ENCODE data around the gene OR8B12. TPM values are rescaled to one million over a fixed set of nuclear protein-coding genes. Genes with fewer than 3 reads are reported as not detected.

The OR8B12 gene
- not detected in 5 replicates for total RNA-seq (2022; extraction: Qiagen RNA extraction; ENCODE audit: low read depth)

GRCh38 chr11:124543554-124543953 lies at the start of gene OR8B12:
Gene OR8B12 (minus strand): TSS chr11:124543654. CDS start chr11:124543654, 0 bp downstream.

GRCh38 chr11:124569697-124570096 lies 26.2 kb upstream of the OR8B12 start, which contains the start of gene OR8A1:
Gene OR8A1 (plus strand): TSS chr11:124569997. CDS start chr11:124570120, 123 bp downstream.

Other genes with a start within 250 kb of the OR8B12 start
- gene OR8D1, start 229.7 kb downstream of the OR8B12 start, total RNA-seq (2022; extraction: Qiagen RNA extraction; ENCODE audit: low read depth): not detected in 5 replicates
- not detected in 5 replicates for gene OR8D2, start 223.5 kb downstream of the OR8B12 start, total RNA-seq (2022; extraction: Qiagen RNA extraction; ENCODE audit: low read depth)
- gene OR8B2, start 159.2 kb downstream of the OR8B12 start, total RNA-seq (2022; extraction: Qiagen RNA extraction; ENCODE audit: low read depth): not detected in 5 replicates
- not detected in 5 replicates for gene OR8B3, start 144.6 kb downstream of the OR8B12 start, total RNA-seq (2022; extraction: Qiagen RNA extraction; ENCODE audit: low read depth)
- gene OR8B4, start 118.8 kb downstream of the OR8B12 start, total RNA-seq (2022; extraction: Qiagen RNA extraction; ENCODE audit: low read depth): not detected in 5 replicates
- gene OR8B8, start 98.0 kb downstream of the OR8B12 start, total RNA-seq (2022; extraction: Qiagen RNA extraction; ENCODE audit: low read depth): not detected in 5 replicates
- not detected in 5 replicates for gene OR8A1, start 26.3 kb upstream of the OR8B12 start, total RNA-seq (2022; extraction: Qiagen RNA extraction; ENCODE audit: low read depth)
- gene PANX3, start 67.8 kb upstream of the OR8B12 start, total RNA-seq (2022; extraction: Qiagen RNA extraction; ENCODE audit: low read depth): not detected in 5 replicates
- gene TBRG1, start 79.2 kb upstream of the OR8B12 start, total RNA-seq (2022; extraction: Qiagen RNA extraction; ENCODE audit: low read depth): 16.2 to 18.3 TPM (median 17.7 TPM) in 5 replicates
- 12.0 to 16.7 TPM (median 15.0 TPM) in 5 replicates for gene SIAE, start 130.1 kb upstream of the OR8B12 start, total RNA-seq (2022; extraction: Qiagen RNA extraction; ENCODE audit: low read depth)
- 17.7 to 30.1 TPM (median 20.1 TPM) in 5 replicates for gene SPA17, start 130.2 kb upstream of the OR8B12 start, total RNA-seq (2022; extraction: Qiagen RNA extraction; ENCODE audit: low read depth)
- 6.1 to 11.4 TPM (median 9.6 TPM) in 5 replicates for gene NRGN, start 196.3 kb upstream of the OR8B12 start, total RNA-seq (2022; extraction: Qiagen RNA extraction; ENCODE audit: low read depth)
- gene VSIG2, start 208.6 kb upstream of the OR8B12 start, total RNA-seq (2022; extraction: Qiagen RNA extraction; ENCODE audit: low read depth): not detected in 5 replicates
- 12.0 to 17.2 TPM (median 13.7 TPM) in 5 replicates for gene ESAM, start 218.6 kb upstream of the OR8B12 start, total RNA-seq (2022; extraction: Qiagen RNA extraction; ENCODE audit: low read depth)

Measured in A549 treated with GW870086 at 1 μM for 4 hours (cell line).